BE2C (cell line): ENCODE results near the gene TPD52L1.
A peak's percentile ranks its signal among the peaks of the same experiment; 100 is the strongest.

ENCODE experiments used
- DNase-seq: peaks from one replicate; pipeline ENCODE4 v3.0.0-alpha.2; 2020
- H3K27me3 ChIP-seq: fragments of 250-450 bp; sonication (Bioruptor Pico); 2 replicates; pipeline ENCODE4 v1.5.1; 2020; ENCODE audit warnings: mild to moderate bottlenecking
- H3K36me3 ChIP-seq: fragments of 250-450 bp; sonication (Bioruptor Pico); 2 replicates; pipeline ENCODE4 v1.5.1; 2020; ENCODE audit warnings: mild to moderate bottlenecking
- H3K4me1 ChIP-seq: fragments of 250-450 bp; sonication (Bioruptor Pico); 2 replicates; pipeline ENCODE4 v1.5.1; 2020
- H3K4me3 ChIP-seq: 2 replicates; pipeline ENCODE4 v1.5.1; 2011; ENCODE audit warnings: low read depth, low read length
- H3K9me3 ChIP-seq: fragments of 250-450 bp; sonication (Bioruptor Pico); 2 replicates; pipeline ENCODE4 v1.5.1; 2020
- CTCF ChIP-seq: IDR thresholded peaks from 2 replicates; pipeline ENCODE4 v1.5.1; 2012; ENCODE audit warnings: mild to moderate bottlenecking, low read depth, low read length

TPD52L1 gene

GRCh38 chr6:125111219-125111983 lies 42.2 kb upstream of the TPD52L1 start:
- no peak for DNase-seq
- Histone ChIP-seq H3K36me3 (no peaks in the 10 kb centered on the region), H3K27me3 (no peaks in the 10 kb centered on the region), H3K9me3 (no peaks in the 10 kb centered on the region; the same call in none of the 2 replicates), H3K4me3 (no peak overlapping the region), H3K4me1 (no peaks in the 10 kb centered on the region)
- no peak for TF ChIP-seq CTCF

- no peaks in the 10 kb centered on the region for H3K27me3 ChIP-seq
- no peaks in the 10 kb centered on the region for H3K36me3 ChIP-seq
- TF ChIP-seq CTCF, result no peak
- no peak overlapping the region for H3K4me3 ChIP-seq
- no peak for DNase-seq
- H3K9me3 ChIP-seq, result no peaks in the 10 kb centered on the region; the same call in none of the 2 replicates
- H3K4me1 ChIP-seq, result no peaks in the 10 kb centered on the region
Measured at GRCh38 chr6:125112934-125113333, 40.6 kb upstream of the TPD52L1 start.

GRCh38 chr6:125114248-125114858 lies 39.2 kb upstream of the TPD52L1 start:
- H3K4me3 ChIP-seq, result no peak overlapping the region
- H3K27me3 ChIP-seq, result no peaks in the 10 kb centered on the region
- no peaks in the 10 kb centered on the region for H3K36me3 ChIP-seq
- H3K4me1 ChIP-seq, result no peaks in the 10 kb centered on the region
- peak; percentile 78 for TF ChIP-seq CTCF
- no peaks in the 10 kb centered on the region; the same call in none of the 2 replicates for H3K9me3 ChIP-seq
- DNase-seq, result peak; percentile 40

GRCh38 chr6:125116170-125116569 lies 37.4 kb upstream of the TPD52L1 start:
- Histone ChIP-seq H3K9me3 (no peaks in the 10 kb centered on the region; the same call in none of the 2 replicates), H3K27me3 (no peaks in the 10 kb centered on the region), H3K36me3 (no peaks in the 10 kb centered on the region), H3K4me3 (no peak overlapping the region), H3K4me1 (no peaks in the 10 kb centered on the region)
- no peak for DNase-seq
- TF ChIP-seq CTCF, result no peak

- Histone ChIP-seq H3K27me3 (no peaks in the 10 kb centered on the region), H3K9me3 (no peaks in the 10 kb centered on the region; the same call in 1 of the 2 replicates), H3K4me1 (no peaks in the 10 kb centered on the region), H3K36me3 (no peaks in the 10 kb centered on the region), H3K4me3 (no peak overlapping the region)
- TF ChIP-seq CTCF, result no peak
- DNase-seq, result no peak
Measured at GRCh38 chr6:125116710-125117109, 36.9 kb upstream of the TPD52L1 start.

- Histone ChIP-seq H3K4me3 (no peak overlapping the region), H3K27me3 (no peaks in the 10 kb centered on the region), H3K4me1 (no peaks in the 10 kb centered on the region), H3K9me3 (no peaks in the 10 kb centered on the region; the same call in 1 of the 2 replicates), H3K36me3 (no peaks in the 10 kb centered on the region)
- DNase-seq, result no peak
- TF ChIP-seq CTCF, result no peak
Measured at GRCh38 chr6:125117818-125118217, 35.8 kb upstream of the TPD52L1 start.
